Neural cell (in vitro differentiated cells): ENCODE results near the gene ZMAT5.

Source experiments
- CTCF ChIP-seq: fragments of 450-650 bp; IDR thresholded peaks from 2 replicates; pipeline ENCODE4 v1.5.1; 2014; ENCODE audit warnings: antibody characterized with exemption, mild to moderate bottlenecking, moderate library complexity; ENCODE audit not compliant: poor library complexity, severe bottlenecking
- SMC3 ChIP-seq: fragments of 450-650 bp; conservative IDR thresholded peaks from 2 replicates; pipeline ENCODE4 v1.6.1; 2014; ENCODE audit warnings: antibody characterized with exemption, mild to moderate bottlenecking, moderate library complexity; ENCODE audit not compliant: poor library complexity

GRCh38 chr22:29705651-29706050 lies 61.2 kb downstream of the ZMAT5 start:
- TF ChIP-seq SMC3 (no peak), CTCF (no peak)
